HCT116 (cell line): Measurements from ENCODE around the gene SLC6A11. TPM values are rescaled to one million over a fixed set of nuclear protein-coding genes. Genes with fewer than 3 reads are reported as not detected.

Experiments used
- ATAC-seq: fragments of 200-7000 bp; cut with Tn5 transposase; 2 replicates; pipeline ENCODE4 v1.9.1; 2020; ENCODE audit warnings: mild to moderate bottlenecking, moderate library complexity
- BruUV-seq: library from RNA; stranded (reverse); fragments of 400-500 nt; replicated peaks from 2 replicates; lab custom pipeline; 2021; lab: Mats Ljungman, UMichigan
- CTCF ChIA-PET: fragments of 300-600 bp; sonication (Branson Sonifier 250); formaldehyde crosslinking; loops from one replicate; lab custom pipeline; 2021; ENCODE audit warnings: antibody characterized with exemption; lab: Charles Lee
- POLR2A ChIA-PET: fragments of 300-600, 350-600 bp; sonication (Branson Sonifier 250); formaldehyde crosslinking; loops from one replicate; lab custom pipeline; 2021; ENCODE audit warnings: antibody characterized with exemption; lab: Charles Lee
- RAD21 ChIA-PET, 2 experiments: fragments of 300-600 bp; sonication (Branson Sonifier 250); formaldehyde crosslinking; loops; one replicate each; lab custom pipeline; 2023; ENCODE audit warnings: low total read pairs in 2 of 2; ENCODE audit not compliant: uncharacterized antibody in 2 of 2, unreplicated experiment in 2 of 2, low non-redundant PET in 1 of 2; lab: Charles Lee
- DNase-seq: peaks from one replicate; pipeline ENCODE4 v3.0.0-alpha.2; 2010; ENCODE audit warnings: low read depth, low spot score
- H2AFZ ChIP-seq: fragments of 200-600 bp; shearing (Covaris generic), sonication (generic); 2 replicates; pipeline ENCODE4 v1.6.1; 2017; ENCODE audit warnings: low read depth, mixed run types, mixed read lengths, antibody characterized with exemption, low read length; ENCODE audit not compliant: poor library complexity, severe bottlenecking
- H3K27ac ChIP-seq: 2 replicates; pipeline ENCODE4 v1.5.1; 2012; ENCODE audit warnings: low read depth, low read length
- H3K27me3 ChIP-seq: fragments of 200-600 bp; sonication (generic); 2 replicates; pipeline ENCODE4 v1.6.1; 2016; ENCODE audit warnings: mixed run types, low read length, mixed read lengths; ENCODE audit not compliant: insufficient read depth
- H3K36me3 ChIP-seq, 2 experiments: fragments of 200-500 bp in 1 of 2; fragments of 200-600 bp in 1 of 2; sonication (Bioruptor generic) in 1 of 2; sonication (generic) in 1 of 2; 2 replicates each; pipeline versions ENCODE4 v1.5.1 to v1.6.1; 2014 to 2016; ENCODE audit warnings: low read length in 2 of 2, inconsistent platforms in 1 of 2, mixed read lengths in 1 of 2, mixed run types in 1 of 2; ENCODE audit not compliant: insufficient read depth in 2 of 2, control insufficient read depth in 1 of 2
- H3K4me1 ChIP-seq, 2 experiments: fragments of 200-600 bp in 1 of 2; sonication (generic) in 1 of 2; 2 replicates each; pipeline versions ENCODE4 v1.5.1 to v1.6.1; 2012 to 2017; ENCODE audit warnings: low read length in 2 of 2, inconsistent platforms in 1 of 2, mild to moderate bottlenecking in 1 of 2, mixed read lengths in 1 of 2, mixed run types in 1 of 2, moderate library complexity in 1 of 2; ENCODE audit not compliant: insufficient read depth in 2 of 2, control insufficient read depth in 1 of 2
- H3K4me2 ChIP-seq: fragments of 200-600 bp; sonication (generic); 2 replicates; pipeline ENCODE4 v1.6.1; 2017; ENCODE audit warnings: mixed run types, low read length, mixed read lengths
- H3K4me3 ChIP-seq, 2 experiments: fragments of 200-600 bp in 1 of 2; sonication (generic) in 1 of 2; replicated peaks in 1 of 2; 2 replicates each; pipeline ENCODE4 v1.5.1; 2011 to 2016; ENCODE audit warnings: low read length in 2 of 2, control low read depth in 1 of 2, low read depth in 1 of 2, mild to moderate bottlenecking in 1 of 2, mixed read lengths in 1 of 2, mixed run types in 1 of 2
- H3K79me2 ChIP-seq: fragments of 200-600 bp; sonication (generic); 2 replicates; pipeline ENCODE4 v1.6.1; 2017; ENCODE audit warnings: mild to moderate bottlenecking, mixed run types, low read length, moderate library complexity, mixed read lengths; ENCODE audit not compliant: insufficient read depth
- H3K9ac ChIP-seq: fragments of 200-600 bp; sonication (generic); 2 replicates; pipeline ENCODE4 v1.6.1; 2016; ENCODE audit warnings: low read length, mixed read lengths
- H3K9me2 ChIP-seq: fragments of 200-600 bp; sonication (generic), shearing (Covaris generic); 2 replicates; pipeline ENCODE4 v1.6.1; 2017; ENCODE audit warnings: mixed run types, mild to moderate bottlenecking, moderate library complexity; ENCODE audit not compliant: insufficient read depth
- H3K9me3 ChIP-seq, 2 experiments: fragments of 200-500 bp in 1 of 2; fragments of 200-600 bp in 1 of 2; sonication (Bioruptor generic) in 1 of 2; sonication (generic) in 1 of 2; 2 replicates each; pipeline ENCODE4 v1.6.1; 2014 to 2017; ENCODE audit warnings: low read length in 2 of 2, mixed read lengths in 2 of 2, inconsistent platforms in 1 of 2, low read depth in 1 of 2, mild to moderate bottlenecking in 1 of 2, mixed run types in 1 of 2, moderate library complexity in 1 of 2; ENCODE audit not compliant: control insufficient read depth in 1 of 2, insufficient read depth in 1 of 2
- H4K20me1 ChIP-seq: fragments of 200-600 bp; sonication (generic), shearing (Covaris generic); 2 replicates; pipeline ENCODE4 v1.6.1; 2017; ENCODE audit warnings: mixed run types, mild to moderate bottlenecking, moderate library complexity; ENCODE audit not compliant: insufficient read depth
- ATF3 ChIP-seq: IDR thresholded peaks from 2 replicates; pipeline ENCODE4 v1.6.1; 2012
- CTCF ChIP-seq, 3 experiments: fragments of 200-600 bp in 1 of 3; sonication (generic) in 1 of 3; IDR thresholded peaks in 2 of 3; conservative IDR thresholded peaks in 1 of 3; 2 replicates each; pipeline ENCODE4 v1.5.1; 2012 to 2017; ENCODE audit warnings: low read depth in 2 of 3, low read length in 2 of 3, antibody characterized with exemption in 1 of 3, borderline replicate concordance in 1 of 3, control low read depth in 1 of 3, mild to moderate bottlenecking in 1 of 3, mixed read lengths in 1 of 3, mixed run types in 1 of 3, moderate library complexity in 1 of 3; ENCODE audit not compliant: insufficient read depth in 1 of 3
- EGR1 ChIP-seq: IDR thresholded peaks from 2 replicates; pipeline ENCODE4 v1.6.1; 2012; ENCODE audit warnings: low read depth
- ELF1 ChIP-seq: IDR thresholded peaks from 2 replicates; pipeline ENCODE4 v1.6.1; 2012; ENCODE audit warnings: low read depth, borderline replicate concordance
- EZH2 ChIP-seq: fragments of 200-600 bp; sonication (generic); IDR thresholded peaks from 2 replicates; pipeline ENCODE4 v1.6.1; 2017; ENCODE audit warnings: antibody characterized with exemption, mixed run types
- FOSL1 ChIP-seq: IDR thresholded peaks from 2 replicates; pipeline ENCODE4 v1.6.1; 2012; ENCODE audit warnings: low read depth
- JUND ChIP-seq: IDR thresholded peaks from 2 replicates; pipeline ENCODE4 v1.6.1; 2012
- POLR2A ChIP-seq: IDR thresholded peaks from 2 replicates; pipeline ENCODE4 v1.7.0; 2011; ENCODE audit warnings: borderline replicate concordance; ENCODE audit not compliant: insufficient read depth, insufficient read length; ENCODE audit errors: extremely low read depth
- POLR2AphosphoS5 ChIP-seq: IDR thresholded peaks from 2 replicates; pipeline ENCODE4 v1.6.1; 2011; ENCODE audit warnings: mild to moderate bottlenecking, low read depth, low read length, moderate library complexity
- RAD21 ChIP-seq: IDR thresholded peaks from 2 replicates; pipeline ENCODE4 v1.6.1; 2012; ENCODE audit warnings: low read depth, mild to moderate bottlenecking
- REST ChIP-seq: IDR thresholded peaks from 2 replicates; pipeline ENCODE4 v1.6.1; 2012; ENCODE audit warnings: low read depth
- SIN3A ChIP-seq: IDR thresholded peaks from 2 replicates; pipeline ENCODE4 v1.6.1; 2012; ENCODE audit warnings: low read depth
- SP1 ChIP-seq: IDR thresholded peaks from 2 replicates; pipeline ENCODE4 v1.6.1; 2012; ENCODE audit warnings: low read depth
- SRF ChIP-seq: IDR thresholded peaks from 2 replicates; pipeline ENCODE4 v1.6.1; 2012; ENCODE audit warnings: low read depth
- TCF7L2 ChIP-seq: IDR thresholded peaks from 2 replicates; pipeline ENCODE4 v1.7.0; 2011; ENCODE audit warnings: borderline replicate concordance, inconsistent platforms; ENCODE audit not compliant: insufficient read depth, insufficient read length; ENCODE audit errors: extremely low read depth
- ZBTB33 ChIP-seq: IDR thresholded peaks from 2 replicates; pipeline ENCODE4 v1.6.1; 2011; ENCODE audit warnings: mild to moderate bottlenecking, low read length, moderate library complexity; ENCODE audit not compliant: insufficient replicate concordance; ENCODE audit errors: extremely low read depth
- intact Hi-C: fragments of 100-400 bp; cut with micrococcal nuclease; formaldehyde crosslinking; loops from 2 replicates; pipeline ENCODE4 v1.10.0; 2022
- total RNA-seq: library from RNA; stranded (reverse); gene quantifications from one replicate; pipeline ENCODE4 v1.2.1, GENCODE V29; 2021; ENCODE audit not compliant: unreplicated experiment

The SLC6A11 gene
- total RNA-seq, 1 experiment from 2014 or later, result not detected

- no peak overlapping the region for H3K9ac ChIP-seq
- CTCF ChIA-PET, result interaction anchor here (1.3 kb wide), 1 partner anchor 112 kb away, joined by 6 read pairs; no protein-coding TSS in a partner anchor
Observed at GRCh38 chr3:10948326-10948725, 132.3 kb downstream of the SLC6A11 start.

More at GRCh38 chr3:10948326-10948725, 132.3 kb downstream of the SLC6A11 start:
- intact Hi-C loops, result loop anchor here (10.0 kb wide), 1 partner anchor 256 kb away; no protein-coding TSS in a partner anchor
- TF ChIP-seq ZBTB33, result no peak
- TF ChIP-seq EGR1, result no peak
- no peak for TF ChIP-seq SP1
- no peak for TF ChIP-seq SRF
- TF ChIP-seq SIN3A, result no peak
- no peak for TF ChIP-seq ELF1
- TF ChIP-seq RAD21, result no peak
- TF ChIP-seq EZH2, result no peak
- no peak for TF ChIP-seq REST
- TF ChIP-seq FOSL1, result no peak
- TF ChIP-seq JUND, result no peak
- no peak for TF ChIP-seq ATF3
- no peak for TF ChIP-seq CTCF (IDR thresholded peaks at IDR 0.05 in 2 of 3, conservative IDR thresholded peaks at IDR 0.05 in 1 of 3; ENCODE audit: borderline replicate concordance in 1 of 3, insufficient read depth in 1 of 3, low read depth in 2 of 3, low read length in 2 of 3)
- no peak for TF ChIP-seq POLR2AphosphoS5
- TF ChIP-seq POLR2A, result no peak
- no peak for TF ChIP-seq TCF7L2
- no peaks in the 10 kb centered on the region for H3K36me3 ChIP-seq
- BruUV-seq, result no TSS peak
- peaks cover 0 to 5% of the 10 kb centered on the region in 2 experiments; a peak in 1 of 4 replicates for H3K4me1 ChIP-seq
- no peaks in the 10 kb centered on the region for H3K79me2 ChIP-seq
- H3K4me2 ChIP-seq, result no peak overlapping the region
- H3K27ac ChIP-seq, result no peak overlapping the region
- H3K4me3 ChIP-seq, result no peak overlapping the region
- no peak overlapping the region for H2AFZ ChIP-seq
- ChIA-PET POLR2A (no interaction called here), RAD21 (no interaction called here)
- DNase-seq (no peak), ATAC-seq (no peak)
- H3K9me2 ChIP-seq, result no peaks in the 10 kb centered on the region
- H3K27me3 ChIP-seq, result no peaks in the 10 kb centered on the region; the same call in 1 of the 2 replicates
- no peaks in the 10 kb centered on the region for H3K9me3 ChIP-seq
- H4K20me1 ChIP-seq, result no peaks in the 10 kb centered on the region
